HG03066 (cell line): ENCODE measurements around the gene YJU2.

Source experiments
- ATAC-seq: cut with Tn5 transposase; IDR thresholded peaks from one replicate; pipeline ENCODE4 v1.9.1; 2021; ENCODE audit warnings: low read depth; ENCODE audit not compliant: unreplicated experiment

The YJU2 gene

GRCh38 chr19:4295972-4296771 lies 49.3 kb downstream of the YJU2 start:
- ATAC-seq = no peak

GRCh38 chr19:4297901-4298809 lies 51.3 kb downstream of the YJU2 start:
- no peak for ATAC-seq

- no peak for ATAC-seq
Observed at GRCh38 chr19:4298810-4299550, 52.1 kb downstream of the YJU2 start.

DNA sequence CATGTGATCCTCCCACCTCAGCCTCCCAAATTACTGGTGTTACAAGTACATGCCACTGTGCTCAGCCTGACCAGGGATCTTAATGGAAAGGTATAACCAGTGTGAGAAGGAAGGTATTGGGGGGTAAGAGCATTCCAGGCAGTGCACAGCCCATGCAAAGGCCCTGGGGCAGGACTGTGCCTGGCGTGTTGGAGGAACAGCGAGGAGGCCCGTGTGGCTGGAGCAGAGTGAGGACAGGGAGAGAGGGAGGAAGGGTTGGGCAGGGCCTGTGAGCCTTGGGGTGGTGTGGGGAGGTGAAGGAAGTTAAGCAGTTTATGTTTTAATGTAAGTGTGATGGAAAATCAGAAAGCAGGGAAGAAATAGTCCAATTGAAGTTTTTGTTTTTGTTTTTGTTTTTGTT lies 53.7 kb downstream of the YJU2 start:
- no peak for ATAC-seq

DNA sequence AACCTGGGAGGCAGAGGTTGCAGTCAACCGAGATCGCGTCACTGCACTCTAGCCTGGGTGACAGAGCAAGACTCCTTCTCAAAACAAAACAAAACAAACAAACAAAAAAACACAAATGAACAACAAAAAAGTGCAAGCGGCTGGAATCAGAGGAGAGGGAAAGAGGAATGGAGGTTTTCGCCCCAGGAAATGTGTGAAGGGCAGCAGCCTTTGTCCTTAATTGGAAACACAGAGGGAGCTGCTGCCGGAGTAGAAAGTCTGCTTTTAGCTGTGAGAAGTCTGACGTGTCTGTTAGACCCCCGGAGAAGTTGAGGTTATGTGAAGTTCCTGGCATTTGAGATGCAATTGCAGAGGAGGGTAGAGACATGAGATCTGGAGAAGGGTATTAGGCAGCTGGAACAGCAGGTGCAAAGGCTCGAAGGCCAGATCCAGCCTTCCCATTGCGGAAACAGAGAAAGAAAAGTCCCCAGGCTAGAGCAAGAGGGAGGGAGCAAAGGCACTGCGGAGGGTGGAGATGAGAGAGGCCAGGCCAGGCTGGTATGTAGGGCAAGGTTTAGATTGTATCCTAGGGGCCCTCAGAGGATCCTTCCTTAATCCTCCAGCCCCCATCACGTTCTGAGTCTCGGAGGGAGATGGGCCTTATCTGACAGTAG lies 54.8 kb downstream of the YJU2 start:
- no peak for ATAC-seq

DNA sequence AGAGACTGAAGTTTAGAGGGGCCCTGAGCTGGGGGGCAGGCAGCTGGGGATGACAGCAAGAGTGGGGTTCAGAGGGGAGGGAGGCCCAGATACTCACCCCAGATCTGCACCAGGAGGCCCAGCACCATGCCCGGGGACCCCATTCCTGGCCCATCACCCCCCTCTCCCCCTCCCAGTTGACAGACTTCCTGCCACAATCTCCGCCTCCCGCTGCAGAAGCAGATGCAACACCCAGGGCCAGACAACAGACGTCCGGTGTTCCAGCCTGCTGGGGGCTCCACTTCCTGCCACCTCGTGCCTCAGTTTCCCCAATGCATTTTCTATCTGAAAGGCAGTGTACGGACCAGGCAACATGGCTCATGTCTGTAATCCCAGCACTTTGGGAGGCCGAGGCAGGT lies 55.4 kb downstream of the YJU2 start, which contains the start of gene TMIGD2:
Gene TMIGD2, minus strand, starts transcription at position 147 of the 398 bp plus-strand sequence. Its CDS starts 4 bp downstream, at position 143.
- ATAC-seq = no peak

DNA sequence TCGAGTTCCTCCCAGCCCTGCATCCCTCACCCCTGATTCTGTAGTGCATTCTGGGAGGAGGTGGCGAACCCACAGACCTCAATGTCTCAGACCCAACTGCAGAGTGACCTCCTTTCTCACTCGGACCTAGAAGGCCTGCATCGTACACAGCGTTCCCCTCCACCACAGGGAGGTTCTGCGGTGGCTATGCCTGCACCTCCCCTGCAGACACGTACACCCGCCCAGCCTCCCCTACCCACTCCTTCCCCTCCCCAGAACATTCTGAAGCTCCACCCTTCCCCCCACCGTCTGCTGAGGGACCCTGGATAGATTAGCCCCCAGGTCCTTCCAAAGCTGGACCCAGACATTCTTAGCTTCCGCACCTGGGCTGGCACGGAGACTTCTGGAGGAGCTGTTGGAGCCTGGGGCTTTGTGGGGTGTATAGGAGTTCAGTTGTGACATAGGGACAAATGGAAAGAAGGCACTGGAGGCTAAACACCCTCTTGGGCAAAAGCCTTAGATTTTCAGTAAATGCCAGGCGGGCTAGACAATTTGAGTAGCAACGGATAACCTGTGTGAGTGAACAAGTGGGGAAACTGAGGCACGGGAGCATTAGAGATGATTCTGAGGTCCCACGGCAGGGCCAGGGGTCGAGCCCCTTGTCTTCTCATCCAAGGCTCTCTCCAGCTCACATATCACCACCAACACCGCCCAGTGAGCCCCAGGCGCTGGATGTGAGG lies 57.1 kb downstream of the YJU2 start:
- ATAC-seq = no peak

- ATAC-seq = no peak
Observed at GRCh38 chr19:4304538-4305256, 57.8 kb downstream of the YJU2 start, which contains the start of gene FSD1. Gene FSD1, plus strand, starts transcription at chr19:4304598. Its CDS starts 149 bp downstream, at chr19:4304747.

GRCh38 chr19:4305257-4305612 lies 58.4 kb downstream of the YJU2 start:
- ATAC-seq = no peak

DNA sequence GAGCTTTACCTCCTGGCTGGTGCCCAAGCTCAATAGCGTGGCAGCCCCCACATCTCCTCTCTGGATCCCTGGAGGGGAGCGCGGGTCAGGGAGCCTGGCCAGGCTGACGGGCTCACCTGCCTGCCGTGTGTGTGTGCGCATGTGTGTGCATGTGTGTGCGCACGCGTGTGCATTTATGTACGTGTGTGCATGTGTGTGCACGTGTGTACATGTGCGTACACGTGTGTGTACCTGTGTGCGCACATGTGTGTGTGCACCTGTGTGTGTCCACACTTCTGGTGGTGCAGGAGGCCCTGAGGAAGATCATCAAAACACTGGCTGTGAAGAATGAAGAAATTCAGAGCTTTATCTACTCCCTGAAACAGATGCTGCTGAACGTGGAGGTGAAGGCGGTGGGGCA lies 58.8 kb downstream of the YJU2 start:
- ATAC-seq = no peak

DNA sequence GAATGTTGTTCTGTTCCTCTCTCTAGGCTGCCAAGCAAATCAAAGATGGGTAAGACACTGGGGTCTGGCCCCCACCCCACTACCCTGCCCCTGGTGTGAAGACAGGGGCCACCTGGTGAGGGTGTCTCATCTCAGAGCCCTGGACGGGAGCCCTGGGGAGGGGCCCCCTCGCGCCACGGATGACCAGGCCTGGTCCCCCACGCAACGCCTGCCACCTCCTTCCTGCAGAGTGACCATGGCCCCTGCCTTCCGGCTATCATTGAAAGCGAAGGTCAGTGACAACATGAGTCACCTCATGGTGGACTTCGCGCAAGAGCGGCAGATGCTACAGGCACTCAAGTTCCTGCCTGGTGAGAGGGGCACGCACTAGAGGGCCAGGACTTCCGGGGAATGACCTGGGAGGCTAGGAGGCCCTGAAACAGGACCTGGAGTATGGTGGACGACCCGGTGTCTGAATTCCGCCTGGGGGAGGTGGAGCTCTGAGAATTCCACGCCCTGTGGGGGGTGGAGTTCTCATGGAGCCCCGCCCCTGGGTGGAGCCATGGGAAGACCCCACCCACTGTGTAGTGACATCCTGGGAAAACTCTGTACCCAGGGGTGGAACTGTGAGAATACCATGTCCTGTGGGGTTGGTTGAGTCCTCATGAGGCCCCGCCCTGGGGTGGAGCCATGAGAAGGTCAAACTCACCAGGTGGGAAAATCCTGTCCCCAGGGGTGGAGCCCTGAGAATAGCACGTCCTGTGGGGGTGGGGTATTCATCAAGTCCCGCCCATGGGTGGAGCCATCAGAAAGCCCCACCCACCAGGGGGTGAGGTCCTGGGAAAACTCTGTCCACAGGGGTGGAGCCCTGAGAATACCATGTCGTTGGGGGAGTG lies 63.6 kb downstream of the YJU2 start:
- no peak for ATAC-seq

DNA sequence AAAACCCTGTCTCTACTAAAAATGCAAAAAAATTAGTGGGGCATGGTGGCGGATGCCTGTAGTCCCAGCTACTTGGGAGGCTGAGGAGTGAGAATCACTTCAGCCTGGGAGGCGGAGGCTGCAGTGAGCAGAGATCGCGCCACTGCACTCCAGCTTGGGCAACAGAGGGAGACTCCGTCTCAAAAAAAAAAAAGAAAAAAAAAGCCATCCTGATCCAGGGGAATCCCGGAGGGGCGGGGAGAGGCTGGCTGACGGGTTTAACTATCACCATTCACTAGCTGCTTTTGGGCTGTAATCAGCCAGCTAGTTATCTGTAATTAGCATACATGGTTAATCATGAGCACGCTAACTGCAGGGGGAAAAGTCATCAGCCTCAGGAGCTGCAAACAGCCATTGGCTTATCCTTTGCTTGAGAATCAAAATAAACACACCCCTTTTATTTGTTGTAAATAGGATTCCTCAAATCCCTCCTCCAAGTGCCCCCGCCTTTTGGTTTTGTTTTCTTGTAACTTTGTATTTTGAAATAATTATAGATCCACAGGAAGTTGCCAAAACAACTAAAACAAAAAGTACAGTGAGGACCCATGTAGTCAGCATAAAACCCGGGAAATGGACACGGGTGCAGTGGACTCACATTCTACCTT lies 67.1 kb downstream of the YJU2 start:
- no peak for ATAC-seq

DNA sequence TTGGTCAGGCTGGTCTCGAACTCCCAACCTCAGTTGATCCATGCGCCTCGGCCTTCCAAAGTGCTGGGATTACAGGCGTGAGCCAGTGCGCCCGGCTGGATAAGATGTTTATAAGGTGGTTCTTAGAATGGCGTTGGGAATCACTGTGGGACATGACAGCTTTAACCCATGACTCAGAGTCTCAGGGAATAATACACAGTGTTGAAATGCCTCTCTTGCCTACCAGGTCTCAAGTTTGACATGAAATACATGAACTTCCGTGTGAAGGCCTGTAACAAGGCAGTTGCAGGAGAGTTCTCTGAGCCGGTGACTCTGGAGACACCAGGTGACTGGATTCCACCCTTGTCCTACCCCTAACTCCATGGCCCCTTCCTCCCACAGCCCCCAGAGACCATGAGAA lies 70.1 kb downstream of the YJU2 start:
- ATAC-seq = no peak

GRCh38 chr19:4318460-4318859 lies 71.6 kb downstream of the YJU2 start:
- ATAC-seq = no peak
